Keratinocyte (primary cell): ENCODE measurements around the gene DPP7.

Experiments
- EZH2 ChIP-seq: IDR thresholded peaks from one replicate; pipeline ENCODE4 v1.6.1; 2012; ENCODE audit warnings: inconsistent platforms, mild to moderate bottlenecking, low read length, moderate library complexity
- TF ChIP-seq, protein P1 (sequence below), 3 experiments: IDR thresholded peaks in 1 of 3; conservative IDR thresholded peaks in 1 of 3; optimal IDR thresholded peaks in 1 of 3; 2 replicates in 2 of 3; 3 replicates in 1 of 3; pipeline versions ENCODE3 to v1.5.1; 2011; ENCODE audit warnings: low read length in 3 of 3, mild to moderate bottlenecking in 3 of 3, moderate library complexity in 2 of 3, control low read depth in 1 of 3, inconsistent platforms in 1 of 3; ENCODE audit not compliant: insufficient read depth in 2 of 3; ENCODE audit errors: extremely low read depth in 1 of 3

DNA sequence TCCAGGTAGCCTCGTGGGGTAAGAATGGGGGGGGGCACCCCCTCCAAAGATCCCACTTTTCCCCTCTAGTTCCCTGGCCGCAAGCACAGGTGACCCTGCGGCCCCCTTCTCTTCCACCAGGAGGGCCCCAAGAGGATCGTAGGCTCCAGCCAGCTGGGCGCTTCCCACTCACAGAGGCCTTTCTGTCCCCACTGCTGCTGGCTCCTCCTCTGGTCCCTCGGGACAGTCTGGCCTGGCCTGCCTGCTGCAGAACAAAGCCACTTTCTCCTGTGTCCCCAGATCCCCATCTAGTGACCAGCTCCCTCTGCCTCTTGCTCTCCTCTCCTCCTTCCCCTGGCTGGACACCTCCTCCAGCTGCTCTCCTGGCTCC, 43.6 kb downstream of the DPP7 start:
- TF ChIP-seq EZH2, result no peak
- TF ChIP-seq, protein P1, sequence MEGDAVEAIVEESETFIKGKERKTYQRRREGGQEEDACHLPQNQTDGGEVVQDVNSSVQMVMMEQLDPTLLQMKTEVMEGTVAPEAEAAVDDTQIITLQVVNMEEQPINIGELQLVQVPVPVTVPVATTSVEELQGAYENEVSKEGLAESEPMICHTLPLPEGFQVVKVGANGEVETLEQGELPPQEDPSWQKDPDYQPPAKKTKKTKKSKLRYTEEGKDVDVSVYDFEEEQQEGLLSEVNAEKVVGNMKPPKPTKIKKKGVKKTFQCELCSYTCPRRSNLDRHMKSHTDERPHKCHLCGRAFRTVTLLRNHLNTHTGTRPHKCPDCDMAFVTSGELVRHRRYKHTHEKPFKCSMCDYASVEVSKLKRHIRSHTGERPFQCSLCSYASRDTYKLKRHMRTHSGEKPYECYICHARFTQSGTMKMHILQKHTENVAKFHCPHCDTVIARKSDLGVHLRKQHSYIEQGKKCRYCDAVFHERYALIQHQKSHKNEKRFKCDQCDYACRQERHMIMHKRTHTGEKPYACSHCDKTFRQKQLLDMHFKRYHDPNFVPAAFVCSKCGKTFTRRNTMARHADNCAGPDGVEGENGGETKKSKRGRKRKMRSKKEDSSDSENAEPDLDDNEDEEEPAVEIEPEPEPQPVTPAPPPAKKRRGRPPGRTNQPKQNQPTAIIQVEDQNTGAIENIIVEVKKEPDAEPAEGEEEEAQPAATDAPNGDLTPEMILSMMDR (optimal IDR thresholded peaks at IDR 0.05 in 1 of 3, IDR thresholded peaks at IDR 0.05 in 1 of 3, conservative IDR thresholded peaks at IDR 0.05 in 1 of 3; ENCODE audit: extremely low read depth in 1 of 3, insufficient read depth in 2 of 3, low read length in 3 of 3), result no peak
